ENCODE results near the gene FAM151B.

DNA sequence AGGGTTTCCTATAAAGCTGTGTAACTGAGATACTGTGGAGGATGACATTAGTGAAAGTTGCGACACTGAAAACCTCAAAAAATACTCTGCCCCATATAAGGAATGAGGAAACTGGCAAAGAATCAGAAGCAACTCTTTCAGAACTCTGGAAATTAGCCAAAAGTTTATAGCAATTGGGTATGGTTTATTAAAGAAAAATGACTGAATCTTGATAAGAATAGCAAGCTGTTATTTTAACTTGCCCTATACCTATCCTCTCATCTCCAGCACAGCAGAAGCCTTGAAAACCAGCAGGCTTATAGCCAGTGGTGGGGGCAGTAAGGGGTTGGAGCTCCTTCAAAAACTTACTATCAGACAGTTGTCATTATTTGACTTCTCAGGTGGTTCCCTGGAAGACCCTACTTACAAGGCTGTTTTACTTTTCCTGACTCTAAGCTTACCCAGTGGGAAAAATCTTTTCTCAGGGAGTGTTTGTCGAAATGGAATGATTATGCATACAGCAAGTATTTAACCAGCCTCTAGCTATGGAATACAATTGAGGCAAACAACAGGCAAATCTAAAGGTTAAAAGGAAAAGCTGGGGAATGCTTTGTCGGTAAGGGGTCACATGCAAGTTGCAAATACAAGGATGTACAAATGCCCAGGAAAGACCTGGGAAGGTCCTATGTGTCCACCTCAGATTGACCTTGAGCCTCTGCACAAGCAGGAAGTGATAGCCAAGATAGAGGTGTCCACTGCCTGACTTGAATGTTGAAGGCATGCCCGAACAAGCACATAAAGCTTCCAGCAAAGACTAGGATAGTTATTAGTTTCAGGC, 21.0 kb upstream of the FAM151B start:
- TF ChIP-seq, protein P1, sequence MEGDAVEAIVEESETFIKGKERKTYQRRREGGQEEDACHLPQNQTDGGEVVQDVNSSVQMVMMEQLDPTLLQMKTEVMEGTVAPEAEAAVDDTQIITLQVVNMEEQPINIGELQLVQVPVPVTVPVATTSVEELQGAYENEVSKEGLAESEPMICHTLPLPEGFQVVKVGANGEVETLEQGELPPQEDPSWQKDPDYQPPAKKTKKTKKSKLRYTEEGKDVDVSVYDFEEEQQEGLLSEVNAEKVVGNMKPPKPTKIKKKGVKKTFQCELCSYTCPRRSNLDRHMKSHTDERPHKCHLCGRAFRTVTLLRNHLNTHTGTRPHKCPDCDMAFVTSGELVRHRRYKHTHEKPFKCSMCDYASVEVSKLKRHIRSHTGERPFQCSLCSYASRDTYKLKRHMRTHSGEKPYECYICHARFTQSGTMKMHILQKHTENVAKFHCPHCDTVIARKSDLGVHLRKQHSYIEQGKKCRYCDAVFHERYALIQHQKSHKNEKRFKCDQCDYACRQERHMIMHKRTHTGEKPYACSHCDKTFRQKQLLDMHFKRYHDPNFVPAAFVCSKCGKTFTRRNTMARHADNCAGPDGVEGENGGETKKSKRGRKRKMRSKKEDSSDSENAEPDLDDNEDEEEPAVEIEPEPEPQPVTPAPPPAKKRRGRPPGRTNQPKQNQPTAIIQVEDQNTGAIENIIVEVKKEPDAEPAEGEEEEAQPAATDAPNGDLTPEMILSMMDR (IDR thresholded peaks at IDR 0.05): no peak
- TF ChIP-seq EZH2 (IDR thresholded peaks at IDR 0.05) (no peak), EZH2phosphoT487 (IDR thresholded peaks at IDR 0.05) (no peak)

Measured in neural progenitor cell (in vitro differentiated cells).